A673 (cell line): Measurements from ENCODE around the gene PTPN14.

Experiments
- CTCF ChIP-seq: fragments of 300-800, 200-600 bp; sonication (generic); conservative IDR thresholded peaks from 2 replicates; pipeline ENCODE4 v1.5.1; 2017; ENCODE audit warnings: low read depth, mild to moderate bottlenecking, antibody characterized with exemption, low read length, moderate library complexity, mixed read lengths
- EZH2 ChIP-seq: fragments of 200-600 bp; sonication (generic); IDR thresholded peaks from 2 replicates; pipeline ENCODE4 v1.6.1; 2017; ENCODE audit warnings: borderline replicate concordance, low read depth, mild to moderate bottlenecking, mixed read lengths, antibody characterized with exemption, low read length; ENCODE audit not compliant: poor library complexity, severe bottlenecking

- TF ChIP-seq CTCF = no peak
- TF ChIP-seq EZH2 = no peak
Observed at GRCh38 chr1:214364786-214365295, 186.6 kb downstream of the PTPN14 start.
